Raji (cell line): Measurements from ENCODE around the gene ZNF618.

Experiments
- POLR2A ChIP-seq: IDR thresholded peaks from 2 replicates; pipeline ENCODE4 v1.6.1; 2011; ENCODE audit warnings: low read depth, low read length, control low read depth; ENCODE audit not compliant: insufficient read depth

The ZNF618 gene

DNA sequence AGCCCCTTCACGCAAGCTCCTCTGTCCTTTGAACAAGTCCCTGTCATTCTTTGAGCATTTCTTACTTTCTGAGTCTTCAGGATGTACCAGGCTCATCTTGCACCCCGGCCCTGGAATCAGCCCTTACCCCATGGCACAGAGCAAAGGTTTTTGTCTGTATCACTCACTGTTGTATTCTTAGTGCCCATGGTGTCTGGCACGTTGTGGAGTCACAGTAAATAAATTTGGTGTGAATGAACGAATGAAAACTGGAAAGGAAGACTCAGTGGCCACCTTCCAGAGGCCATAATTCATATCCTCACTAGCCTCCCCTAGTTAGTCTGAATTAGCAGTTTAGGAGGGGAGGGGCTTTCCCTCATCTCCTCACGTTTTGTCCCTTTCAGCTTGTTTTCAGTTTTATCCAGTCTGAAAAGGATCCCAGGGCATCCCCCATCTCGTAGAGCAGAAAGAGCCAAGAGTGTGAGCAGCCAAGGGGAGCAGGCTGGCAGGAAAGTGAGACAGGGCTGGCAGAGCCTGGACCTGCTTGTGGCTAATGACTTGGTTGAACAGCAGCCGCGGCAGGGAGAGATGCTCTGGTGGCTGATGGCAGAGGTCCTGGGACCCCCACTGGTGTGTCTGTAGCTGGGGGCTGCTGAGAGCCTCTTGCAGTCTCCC, 42.7 kb downstream of the ZNF618 start:
- TF ChIP-seq POLR2A: no peak

- no peak for TF ChIP-seq POLR2A
Observed at GRCh38 chr9:113919382-113919781, 43.3 kb downstream of the ZNF618 start.

GRCh38 chr9:113919871-113920270, 43.8 kb downstream of the ZNF618 start:
- no peak for TF ChIP-seq POLR2A

GRCh38 chr9:113920872-113921271, 44.8 kb downstream of the ZNF618 start:
- TF ChIP-seq POLR2A: no peak

GRCh38 chr9:113921396-113921925, 45.4 kb downstream of the ZNF618 start:
- no peak for TF ChIP-seq POLR2A

- no peak for TF ChIP-seq POLR2A
Observed at GRCh38 chr9:113922160-113922559, 46.1 kb downstream of the ZNF618 start.

DNA sequence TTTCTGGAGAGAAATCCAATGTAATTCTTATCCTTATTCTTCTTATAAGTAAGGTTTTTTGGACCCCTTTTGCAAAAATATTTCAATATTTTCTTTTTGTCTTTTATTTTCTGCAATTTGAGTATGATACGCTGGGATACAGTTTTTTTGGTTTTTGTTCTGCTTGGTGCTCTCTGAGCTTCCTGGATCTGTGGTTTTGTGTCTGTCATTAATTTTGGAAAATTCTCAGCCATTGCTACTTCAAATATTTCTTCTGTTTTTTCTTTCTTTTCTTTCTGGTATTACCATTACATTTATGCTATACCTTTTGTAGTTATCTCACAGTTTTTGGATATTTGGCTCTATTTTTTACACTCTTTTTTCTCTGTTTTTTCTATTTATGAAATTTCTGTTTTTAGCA, 50.1 kb downstream of the ZNF618 start:
- no peak for TF ChIP-seq POLR2A

DNA sequence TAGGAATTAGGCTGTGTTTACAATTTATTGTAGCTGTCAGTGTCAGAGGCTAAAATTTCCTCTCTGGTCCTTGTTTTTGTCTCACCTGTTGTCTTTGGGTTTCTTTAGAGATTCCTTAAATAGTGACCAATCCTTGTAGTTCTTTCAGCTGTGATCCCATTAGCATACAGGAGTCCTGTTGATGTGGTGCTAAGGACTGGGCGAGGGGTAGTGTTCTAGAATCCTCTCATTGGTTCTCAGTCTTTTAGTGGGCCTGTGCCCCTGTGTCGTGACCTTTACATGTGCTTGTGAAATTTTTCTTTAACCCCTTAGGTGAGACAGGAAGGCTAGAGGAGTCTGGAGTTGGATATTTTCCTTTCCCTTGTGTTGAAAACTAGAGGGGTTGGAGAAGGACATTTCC, 51.2 kb downstream of the ZNF618 start:
- no peak for TF ChIP-seq POLR2A

DNA sequence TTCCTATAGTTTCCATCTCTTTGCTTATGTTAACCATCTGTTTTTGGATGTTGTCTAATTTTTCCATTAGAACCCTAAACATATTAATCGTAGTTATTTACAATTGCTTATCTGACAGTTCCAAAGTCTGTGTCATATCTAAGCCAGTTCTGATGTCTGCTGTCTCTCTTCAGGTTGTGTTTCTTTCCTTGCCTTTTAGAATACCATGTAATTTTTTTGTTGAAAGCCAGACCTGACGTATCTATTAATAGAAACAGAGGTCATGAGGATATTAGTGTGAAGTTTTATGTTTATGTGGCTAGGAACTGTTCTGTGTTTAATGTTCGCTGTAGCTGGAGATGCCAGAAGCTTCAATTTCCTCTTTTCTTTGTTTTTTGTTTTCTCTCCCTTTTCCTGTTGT, 52.2 kb downstream of the ZNF618 start:
- TF ChIP-seq POLR2A: no peak

DNA sequence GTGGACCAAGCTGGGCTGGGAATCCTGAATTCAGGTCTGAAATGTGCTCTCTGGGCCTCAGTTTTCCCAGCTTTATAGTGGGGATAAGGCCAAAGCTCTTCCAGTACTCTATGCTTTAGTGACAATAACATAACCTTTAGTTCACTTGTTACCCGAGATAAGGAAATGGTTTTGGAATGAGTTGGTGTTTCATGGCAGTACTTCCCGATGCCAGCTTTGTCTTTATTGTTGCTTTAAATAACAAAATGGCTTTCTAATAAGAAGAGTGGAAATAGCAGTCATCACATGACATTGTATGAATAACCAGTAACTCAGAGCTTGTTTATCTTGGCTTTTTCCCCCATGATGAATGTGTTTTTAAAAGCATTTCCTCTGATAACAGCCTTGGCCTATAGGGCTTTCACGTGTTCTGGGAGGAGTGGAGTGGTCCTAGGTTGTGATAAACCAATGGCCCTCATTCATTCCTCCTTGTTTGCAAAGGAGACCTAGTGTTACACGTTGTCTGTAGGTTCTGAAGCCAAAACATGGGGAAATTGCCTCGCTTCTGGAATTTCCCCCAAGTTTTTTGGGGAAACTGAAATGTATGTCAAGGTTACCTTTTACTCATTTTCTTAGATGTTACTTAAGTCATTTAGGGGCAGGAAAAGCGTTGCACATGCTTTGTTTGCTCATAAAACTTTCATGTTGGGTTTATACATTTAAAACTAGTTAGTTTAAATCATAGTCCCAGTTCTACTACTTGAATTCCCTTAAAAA, 53.7 kb downstream of the ZNF618 start:
- no peak for TF ChIP-seq POLR2A

- no peak for TF ChIP-seq POLR2A
Observed at GRCh38 chr9:113930390-113930783, 54.3 kb downstream of the ZNF618 start.

GRCh38 chr9:113931140-113931539, 55.0 kb downstream of the ZNF618 start:
- no peak for TF ChIP-seq POLR2A

DNA sequence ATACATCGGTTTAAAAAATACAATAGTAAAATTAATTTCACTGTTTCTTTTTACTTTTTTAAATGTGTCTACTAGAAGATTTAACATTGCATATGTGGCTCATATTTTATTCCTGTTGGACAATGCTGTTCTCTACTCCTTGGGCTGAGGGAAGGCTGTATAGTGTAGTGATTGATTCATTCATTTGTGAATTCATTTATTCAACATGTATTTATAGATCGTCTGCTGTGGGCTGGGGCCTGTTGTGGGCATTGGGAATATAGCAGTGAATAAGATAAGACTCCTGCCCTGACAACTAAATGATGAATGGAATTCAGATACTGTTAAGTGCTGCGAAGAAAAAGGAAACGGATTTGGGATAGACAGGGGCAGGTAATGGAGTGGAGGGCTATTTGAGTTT, 55.7 kb downstream of the ZNF618 start:
- TF ChIP-seq POLR2A: no peak

- TF ChIP-seq POLR2A: no peak
Observed at GRCh38 chr9:113932906-113933584, 56.9 kb downstream of the ZNF618 start.

DNA sequence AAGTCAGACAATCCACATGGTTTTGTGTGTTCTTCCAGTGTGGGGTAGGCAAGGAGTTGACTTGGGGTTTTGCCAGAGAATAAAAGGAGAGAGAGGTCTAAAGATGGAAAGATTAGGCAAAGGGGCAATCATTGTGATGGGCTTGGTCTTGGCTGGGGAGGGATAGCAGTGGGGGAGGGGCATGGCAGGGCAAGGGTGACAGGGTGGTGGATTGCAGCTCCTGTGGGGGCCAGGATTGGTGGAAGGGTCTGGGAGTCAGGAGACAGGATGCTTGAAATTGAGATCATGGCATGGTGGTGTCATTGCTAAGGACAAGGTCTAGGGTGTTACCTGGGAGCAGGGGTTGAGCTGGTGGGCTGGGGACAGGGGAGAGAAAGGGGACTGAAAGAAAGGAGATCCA, 57.6 kb downstream of the ZNF618 start:
- TF ChIP-seq POLR2A: no peak
